Measurements from ENCODE around the gene GTPBP2.

DNA sequence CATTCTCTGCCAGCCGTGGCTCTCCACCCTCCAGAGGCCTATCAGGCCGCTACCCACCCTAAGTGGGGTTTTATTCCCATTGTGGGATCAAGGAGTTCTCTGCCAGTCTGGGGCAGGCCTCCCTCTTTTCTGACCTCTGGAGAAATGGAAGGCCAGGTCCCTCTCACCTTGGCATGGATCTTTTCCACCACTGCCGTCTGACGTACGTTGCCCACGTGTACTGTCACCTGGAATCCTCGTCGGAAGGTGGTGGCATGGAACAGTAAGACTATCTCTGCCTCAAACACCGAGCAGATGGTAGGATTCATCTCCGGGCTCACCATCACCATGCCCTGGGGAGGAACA is 7.3 kb downstream of the GTPBP2 start:
- TF ChIP-seq, protein P1, sequence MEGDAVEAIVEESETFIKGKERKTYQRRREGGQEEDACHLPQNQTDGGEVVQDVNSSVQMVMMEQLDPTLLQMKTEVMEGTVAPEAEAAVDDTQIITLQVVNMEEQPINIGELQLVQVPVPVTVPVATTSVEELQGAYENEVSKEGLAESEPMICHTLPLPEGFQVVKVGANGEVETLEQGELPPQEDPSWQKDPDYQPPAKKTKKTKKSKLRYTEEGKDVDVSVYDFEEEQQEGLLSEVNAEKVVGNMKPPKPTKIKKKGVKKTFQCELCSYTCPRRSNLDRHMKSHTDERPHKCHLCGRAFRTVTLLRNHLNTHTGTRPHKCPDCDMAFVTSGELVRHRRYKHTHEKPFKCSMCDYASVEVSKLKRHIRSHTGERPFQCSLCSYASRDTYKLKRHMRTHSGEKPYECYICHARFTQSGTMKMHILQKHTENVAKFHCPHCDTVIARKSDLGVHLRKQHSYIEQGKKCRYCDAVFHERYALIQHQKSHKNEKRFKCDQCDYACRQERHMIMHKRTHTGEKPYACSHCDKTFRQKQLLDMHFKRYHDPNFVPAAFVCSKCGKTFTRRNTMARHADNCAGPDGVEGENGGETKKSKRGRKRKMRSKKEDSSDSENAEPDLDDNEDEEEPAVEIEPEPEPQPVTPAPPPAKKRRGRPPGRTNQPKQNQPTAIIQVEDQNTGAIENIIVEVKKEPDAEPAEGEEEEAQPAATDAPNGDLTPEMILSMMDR (IDR thresholded peaks at IDR 0.05; ENCODE audit: low read length): no peak
- TF ChIP-seq EZH2 (optimal IDR thresholded peaks at IDR 0.05; ENCODE audit: low read depth, low read length) (no peak), EZH2phosphoT487 (IDR thresholded peaks at IDR 0.05; ENCODE audit: low read length) (no peak)
